Measurements from ENCODE around the gene SETD3.

The SETD3 gene

GRCh38 chr14:99479906-99480869, at the start of gene SETD3:
TSS of gene SETD3 (minus strand) at chr14:99480859. CDS start at chr14:99465805, 15,054 bp downstream.
- peak; percentile 55 to 62 for DNase-seq

- DNase-seq = no peak
Observed at GRCh38 chr14:99529899-99530298, 49.2 kb upstream of the SETD3 start.

- DNase-seq = no peak
Observed at GRCh38 chr14:99527427-99528076, 46.9 kb upstream of the SETD3 start.

- no peak for DNase-seq
Observed at GRCh38 chr14:99527026-99527425, 46.4 kb upstream of the SETD3 start.

GRCh38 chr14:99525699-99526080, 45.0 kb upstream of the SETD3 start:
- no peak for DNase-seq

GRCh38 chr14:99524804-99525698, 44.4 kb upstream of the SETD3 start:
- no peak for DNase-seq

GRCh38 chr14:99524091-99524661, 43.5 kb upstream of the SETD3 start:
- no peak for DNase-seq

GRCh38 chr14:99523704-99524055, 43.0 kb upstream of the SETD3 start:
- no peak for DNase-seq

- no peak for DNase-seq
Observed at GRCh38 chr14:99522934-99523703, 42.5 kb upstream of the SETD3 start.

- no peak for DNase-seq
Observed at GRCh38 chr14:99522457-99522891, 41.8 kb upstream of the SETD3 start.

- DNase-seq = no peak
Observed at GRCh38 chr14:99522025-99522401, 41.4 kb upstream of the SETD3 start.

- no peak for DNase-seq
Observed at GRCh38 chr14:99521176-99522024, 40.7 kb upstream of the SETD3 start.

GRCh38 chr14:99520571-99521081, 40.0 kb upstream of the SETD3 start:
- DNase-seq = no peak

GRCh38 chr14:99519931-99520421, 39.3 kb upstream of the SETD3 start:
- DNase-seq = no peak

- DNase-seq = no peak
Observed at GRCh38 chr14:99519347-99519881, 38.8 kb upstream of the SETD3 start.

GRCh38 chr14:99518441-99519346, 38.0 kb upstream of the SETD3 start:
- peak; percentile 92 to 93 for DNase-seq

- no peak for DNase-seq
Observed at GRCh38 chr14:99517643-99518381, 37.2 kb upstream of the SETD3 start.

All from activated T-cell treated with anti-CD3 and anti-CD28 coated beads, Interleukin-2, amount 50 U/mL, for 48 hours (primary cell).